Psoas muscle (tissue), 8 donors: ENCODE data around the gene SULF2. TPM values are rescaled to one million over a fixed set of nuclear protein-coding genes. Genes with fewer than 3 reads are reported as not detected.

ENCODE experiments used
- ATAC-seq, 4 donors: fragments of 200-7000 bp; cut with Tn5 transposase; one replicate each; pipeline ENCODE4 v1.9.1; 2020; ENCODE audit warnings: moderate library complexity in 3 of 4, mild to moderate bottlenecking in 2 of 4
- DNase-seq, 2 donors: peaks; one replicate each; pipeline ENCODE4 v3.0.0-alpha.2; 2020
- H3K27ac ChIP-seq: fragments of 200-600 bp; one replicate; pipeline ENCODE4 v1.8.0; 2022
- H3K27me3 ChIP-seq, 3 donors: fragments of 200-600 bp in 1 of 3; one replicate each; pipeline versions ENCODE4 v1.6.1 to v1.8.0; 2013 to 2022; ENCODE audit warnings: low read length in 2 of 3, mild to moderate bottlenecking in 2 of 3, moderate library complexity in 1 of 3; ENCODE audit not compliant: insufficient read depth in 3 of 3
- H3K36me3 ChIP-seq, 2 donors: fragments of 200-600 bp in 1 of 2; one replicate each; pipeline versions ENCODE4 v1.6.1 to v1.8.0; 2013 to 2022; ENCODE audit warnings: low read depth in 1 of 2, mild to moderate bottlenecking in 1 of 2, moderate library complexity in 1 of 2; ENCODE audit not compliant: insufficient read depth in 1 of 2
- H3K4me1 ChIP-seq: fragments of 200-600 bp; one replicate; pipeline ENCODE4 v1.8.0; 2022
- H3K4me3 ChIP-seq: fragments of 200-600 bp; one replicate; pipeline ENCODE4 v1.8.0; 2022; ENCODE audit warnings: mild to moderate bottlenecking
- H3K9me3 ChIP-seq: fragments of 200-600 bp; one replicate; pipeline ENCODE4 v1.8.0; 2022
- WGBS, 3 donors: extraction: QIAGEN DNeasy Blood & Tissue Kit; methylation state at CpG; one replicate each; pipeline versions ENCODE4 v1.1.6 to v1.1.7; 2013; 5-methylcytosine and 5-hydroxymethylcytosine counted together
- intact Hi-C, 2 donors: fragments of 100-400 bp; cut with DNase I; formaldehyde crosslinking; loops; one replicate each; pipeline versions ENCODE4 v1.11.0 to v1.14.2; 2022
- polyA plus RNA-seq, 3 donors: library from polyadenylated mRNA; stranded (reverse); fragments of 200-250 nt; gene quantifications; one replicate each; pipeline ENCODE4 v1.2.3, GENCODE V29; 2013
- total RNA-seq, 4 donors: library from RNA; stranded (reverse); fragmentation: NEBNext Ultra II Directional in 2 of 4; extraction: Animal tissue kit (Norgen Biotek cat#: 25700) in 2 of 4; gene quantifications; one replicate each; pipeline versions ENCODE4 v1.2.1 to v1.2.4, GENCODE V29; 2021 to 2023
- TF ChIP-seq, protein P1 (sequence below): fragments of 200-600 bp; IDR thresholded peaks from one replicate; pipeline ENCODE4 v1.8.0; 2022; ENCODE audit warnings: antibody characterized with exemption
- donor health status: healthy with polysubstance abuse.
- donor health status: DM: no; HTN: no; CAD: no; lungs with moderate emphysema.
- donor health status: Bipolar disorder and iron deficiency.
- donor health status: healthy.
- donor health status: DM: yes; HTN: yes; CAD: no.
- donor health status: DM: no; HTN: no; CAD: no.
- donor health status: DM: no; HTN: no; CAD: no.
- donor health status: DM: yes; HTN: yes; CAD: no.

The SULF2 gene
- total and polyA plus RNA-seq, 7 donors = 5.3 to 23.3 (median 11.6) TPM

DNA sequence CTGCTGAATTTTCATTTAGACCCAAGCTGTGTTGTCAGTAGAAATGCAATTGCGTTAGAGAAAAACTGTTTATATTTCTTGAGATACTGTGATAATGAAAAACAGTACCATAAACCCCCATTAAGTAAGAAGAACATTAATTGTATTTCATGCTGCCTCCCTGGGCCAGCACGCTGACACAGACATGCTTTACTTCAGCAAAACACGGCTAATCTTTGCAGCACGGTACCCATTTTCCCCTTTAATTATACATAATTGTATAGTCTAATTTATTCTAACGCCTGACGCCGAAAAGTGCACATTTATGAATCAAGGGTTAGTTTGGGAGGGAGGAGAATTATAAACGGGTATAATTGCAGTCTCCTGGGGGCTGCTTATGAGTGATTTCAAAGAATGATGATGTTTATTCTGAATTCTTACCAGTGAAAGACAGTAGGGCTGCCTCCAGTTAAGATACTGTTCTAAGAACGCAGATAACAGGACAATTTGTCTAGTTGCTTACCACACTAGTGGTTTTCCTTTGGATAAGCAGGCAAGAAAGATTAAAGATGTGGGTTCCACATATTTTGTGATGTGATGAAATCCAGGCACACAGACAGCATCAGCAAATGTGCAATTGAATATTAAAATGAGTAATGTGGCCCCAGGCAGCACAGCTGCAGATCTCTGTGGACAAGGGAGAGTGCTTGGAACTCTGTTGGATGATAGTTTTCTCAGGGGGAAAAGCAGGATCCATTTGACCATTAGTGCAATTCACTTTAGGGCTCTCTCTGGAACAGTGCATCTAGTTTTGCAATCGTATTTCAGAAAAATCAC lies 4.7 kb upstream of the SULF2 start:
- 63 to 73% (median 66%) methylated on average over 10 of the region's 10 CpGs for WGBS, 3 donors
- ATAC-seq (peak in 1 of 4 donors; percentile 48), DNase-seq (peak in 1 of 2 donors; percentile 42)
- H3K27me3 ChIP-seq = peaks cover 0 to 18% (median 4%) of the 10 kb centered on the region in 3 donors
- H3K4me3 ChIP-seq = no peak overlapping the region
- no peak overlapping the region for H3K27ac ChIP-seq
- no peaks in the 10 kb centered on the region for H3K36me3 ChIP-seq
- H3K9me3 ChIP-seq = no peaks in the 10 kb centered on the region
- peaks cover 4% of the 10 kb centered on the region for H3K4me1 ChIP-seq
- TF ChIP-seq, protein P1, sequence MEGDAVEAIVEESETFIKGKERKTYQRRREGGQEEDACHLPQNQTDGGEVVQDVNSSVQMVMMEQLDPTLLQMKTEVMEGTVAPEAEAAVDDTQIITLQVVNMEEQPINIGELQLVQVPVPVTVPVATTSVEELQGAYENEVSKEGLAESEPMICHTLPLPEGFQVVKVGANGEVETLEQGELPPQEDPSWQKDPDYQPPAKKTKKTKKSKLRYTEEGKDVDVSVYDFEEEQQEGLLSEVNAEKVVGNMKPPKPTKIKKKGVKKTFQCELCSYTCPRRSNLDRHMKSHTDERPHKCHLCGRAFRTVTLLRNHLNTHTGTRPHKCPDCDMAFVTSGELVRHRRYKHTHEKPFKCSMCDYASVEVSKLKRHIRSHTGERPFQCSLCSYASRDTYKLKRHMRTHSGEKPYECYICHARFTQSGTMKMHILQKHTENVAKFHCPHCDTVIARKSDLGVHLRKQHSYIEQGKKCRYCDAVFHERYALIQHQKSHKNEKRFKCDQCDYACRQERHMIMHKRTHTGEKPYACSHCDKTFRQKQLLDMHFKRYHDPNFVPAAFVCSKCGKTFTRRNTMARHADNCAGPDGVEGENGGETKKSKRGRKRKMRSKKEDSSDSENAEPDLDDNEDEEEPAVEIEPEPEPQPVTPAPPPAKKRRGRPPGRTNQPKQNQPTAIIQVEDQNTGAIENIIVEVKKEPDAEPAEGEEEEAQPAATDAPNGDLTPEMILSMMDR = no peak
- intact Hi-C loops = loop anchor here (5.0 kb wide), 1 partner anchor 832 kb away; no protein-coding TSS in a partner anchor

DNA sequence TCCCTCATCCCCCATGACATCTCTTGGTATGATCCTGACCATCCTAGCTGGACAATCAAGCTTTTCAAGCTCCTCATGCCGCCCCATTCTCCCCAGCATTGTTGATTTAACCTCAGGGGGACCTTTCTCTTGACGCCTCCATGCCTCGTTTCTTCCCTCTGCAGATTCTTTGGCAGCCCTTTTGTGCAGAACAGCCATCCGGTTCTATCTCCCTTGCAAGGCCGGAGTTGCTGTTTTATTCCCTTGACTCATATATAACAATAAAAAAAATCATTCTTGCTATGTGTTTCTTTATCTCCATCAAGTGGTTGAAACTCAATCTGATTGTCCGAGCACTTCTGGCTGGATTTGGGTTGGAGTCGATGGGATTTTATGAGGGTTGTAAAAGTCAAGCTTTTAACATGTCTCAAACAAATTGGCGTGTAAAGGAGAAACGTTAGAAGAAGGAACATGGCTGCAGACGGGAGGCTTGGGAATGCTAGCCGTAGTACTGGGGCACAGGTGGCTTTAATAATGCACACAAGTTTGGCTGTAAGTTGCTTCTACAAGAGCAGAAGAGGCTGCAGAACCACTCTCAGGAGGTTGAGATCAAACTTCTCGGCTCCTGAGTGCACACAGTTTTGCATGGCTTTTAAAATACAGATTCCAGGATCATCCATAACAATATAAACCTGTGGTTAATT lies 3.9 kb upstream of the SULF2 start:
- no peak for ATAC-seq

DNA sequence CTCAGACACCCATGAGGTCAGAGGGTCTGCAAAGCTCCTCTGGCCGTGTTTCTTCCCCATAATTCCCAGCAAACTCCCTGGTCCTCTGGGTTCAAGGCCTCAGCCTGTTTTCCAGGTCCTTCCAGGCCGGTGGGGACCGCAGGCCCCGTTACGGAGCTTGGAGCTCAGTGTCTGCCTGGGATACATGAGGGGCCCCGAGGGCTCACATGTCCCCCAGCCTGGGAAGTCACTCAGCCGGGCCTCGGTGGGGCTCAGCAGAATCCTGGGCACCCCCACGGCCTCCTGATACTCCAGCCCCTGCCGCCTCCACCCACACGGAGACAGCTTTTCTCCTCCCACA lies 3.4 kb upstream of the SULF2 start:
- Histone ChIP-seq H3K27ac (no peak overlapping the region), H3K9me3 (no peaks in the 10 kb centered on the region), H3K4me3 (no peak overlapping the region), H3K36me3 (no peaks in the 10 kb centered on the region), H3K4me1 (peaks cover 4% of the 10 kb centered on the region), H3K27me3 (peaks cover 0 to 29% (median 11%) of the 10 kb centered on the region in 3 donors)
- WGBS, 3 donors = 76 to 87% (median 81%) methylated on average over 10 to 11 of the region's 11 CpGs
- DNase-seq (peak in 1 of 2 donors; percentile 35), ATAC-seq (no peak)
- intact Hi-C loops = loop anchor here (5.0 kb wide), 1 partner anchor 834 kb away; no protein-coding TSS in a partner anchor
- TF ChIP-seq, protein P1 = no peak

More for the DNA sequence above, 3.9 kb upstream of the SULF2 start:
- Histone ChIP-seq H3K4me3 (no peak overlapping the region), H3K27me3 (peaks cover 0 to 25% (median 8%) of the 10 kb centered on the region in 3 donors), H3K36me3 (no peaks in the 10 kb centered on the region), H3K9me3 (no peaks in the 10 kb centered on the region), H3K4me1 (peaks cover 4% of the 10 kb centered on the region), H3K27ac (no peak overlapping the region)
- WGBS, 3 donors = 70 to 78% (median 73%) methylated on average over 12 of the region's 12 CpGs
- intact Hi-C loops = loop anchor here (5.0 kb wide), 1 partner anchor 833 kb away; no protein-coding TSS in a partner anchor
- no peak for DNase-seq
- TF ChIP-seq, protein P1 = no peak

DNA sequence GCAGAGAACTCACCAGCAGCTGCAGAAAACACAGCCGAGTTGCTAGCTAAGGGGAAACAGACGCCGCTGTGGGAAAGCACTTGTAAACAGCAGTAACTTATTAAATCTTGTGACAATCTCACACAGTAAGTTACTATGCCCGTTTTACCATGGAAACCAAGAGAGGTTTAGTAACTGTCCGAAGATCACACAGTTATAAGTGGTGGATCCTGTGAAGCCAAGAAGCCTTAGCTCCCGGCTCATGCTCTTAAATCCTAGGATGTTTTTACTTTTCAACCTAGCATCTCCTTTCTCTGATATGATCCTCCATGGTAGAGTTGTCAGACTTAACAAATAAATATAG lies 1.5 kb upstream of the SULF2 start:
- H3K9me3 ChIP-seq = no peaks in the 10 kb centered on the region
- H3K27ac ChIP-seq = peak overlapping the region; percentile 9
- ATAC-seq (peak in 2 of 4 donors; percentile 4 to 6), DNase-seq (no peak)
- no peaks in the 10 kb centered on the region for H3K36me3 ChIP-seq
- WGBS, 3 donors = 17 to 28% (median 24%) methylated on average over 6 of the region's 6 CpGs
- peaks cover 0 to 47% (median 16%) of the 10 kb centered on the region in 3 donors for H3K27me3 ChIP-seq
- TF ChIP-seq, protein P1 = no peak
- peak overlapping the region; percentile 64 for H3K4me3 ChIP-seq
- intact Hi-C loops = loop anchor here (5.0 kb wide), 1 partner anchor 836 kb away; no protein-coding TSS in a partner anchor
- H3K4me1 ChIP-seq = peaks cover 4% of the 10 kb centered on the region
